Measurements from ENCODE around the gene EXPH5. TPM values are rescaled to one million over a fixed set of nuclear protein-coding genes. Genes with fewer than 3 reads are reported as not detected.

Gene EXPH5
- total and polyA plus RNA-seq, 2 of the 8 experiments (the other 6 are each of a cell fraction or from before 2014, with no cell fraction given), result 1.1 to 11.5 TPM

GRCh38 chr11:108498816-108499408 lies 94.7 kb downstream of the EXPH5 start:
- no peaks in the 10 kb centered on the region for H3K79me2 ChIP-seq (ENCODE audit: control insufficient read depth in 1 of 2, insufficient read depth in 2 of 2, low read length in 2 of 2)
- peaks cover 6% of the 10 kb centered on the region; the same call in 1 of the 2 replicates for H3K23me2 ChIP-seq (ENCODE audit: low read depth, low read length)
- H3K79me1 ChIP-seq (ENCODE audit: low read depth, low read length), result no peaks in the 10 kb centered on the region
- H3K4ac ChIP-seq (replicated peaks; ENCODE audit: insufficient read length, low read depth, low read length), result no peak overlapping the region
- 0 out of 2 replicates have a peak overlapping the region, but pooled peaks have one; percentile 39 for H2BK12ac ChIP-seq (ENCODE audit: low read depth, low read length)
- H2BK120ac ChIP-seq (replicated peaks; ENCODE audit: low read depth, low read length), result no peak overlapping the region
- no peaks in the 10 kb centered on the region for H3K36me3 ChIP-seq (ENCODE audit: control insufficient read depth in 2 of 4, insufficient read depth in 4 of 4, low read length in 3 of 4)
- no peak overlapping the region for H2AK5ac ChIP-seq (ENCODE audit: low read depth, low read length)
- peak overlapping the region in 1 of 4 experiments; percentile 76; a peak in 2 of 7 replicates for H3K9ac ChIP-seq (replicated peaks in 1 of 4; ENCODE audit: extremely low read depth in 1 of 4, low read depth in 3 of 4, low read length in 3 of 4)
- H2BK5ac ChIP-seq (ENCODE audit: low read depth, low read length), result no peak overlapping the region
- no peak overlapping the region for H3K14ac ChIP-seq (ENCODE audit: insufficient read length)
- H3K4me1 ChIP-seq (replicated peaks in 1 of 4; ENCODE audit: control insufficient read depth in 3 of 4, insufficient read depth in 4 of 4, low read length in 3 of 4), result peaks cover 0 to 7% (median 2%) of the 10 kb centered on the region in 4 experiments; a peak in 6 of 7 replicates
- no peak overlapping the region for H2BK15ac ChIP-seq (ENCODE audit: low read length)
- H3K4me3 ChIP-seq (ENCODE audit: extremely low read depth in 1 of 4, insufficient read depth in 2 of 4, low read depth in 3 of 4, low read length in 4 of 4), result peak overlapping the region in 3 of 4 experiments; percentile 44 to 83 (median 44); a peak in 5 of 8 replicates
- no peak overlapping the region for H4K91ac ChIP-seq (replicated peaks; ENCODE audit: insufficient read length, low read length)
- no peak overlapping the region; the same call in none of the 2 replicates for H3K18ac ChIP-seq (ENCODE audit: extremely low read depth, low read length)
- no peaks in the 10 kb centered on the region for H4K20me1 ChIP-seq (replicated peaks in 1 of 2; ENCODE audit: control insufficient read depth in 1 of 2, insufficient read depth in 2 of 2, low read length in 2 of 2)
- CTCF ChIA-PET (ENCODE audit: partially characterized antibody), result interaction anchor here (1.0 kb wide), 1 partner anchor 151 kb away, joined by 3 read pairs; no protein-coding TSS in a partner anchor
- no peak for FAIRE-seq
- POLR2A ChIA-PET (ENCODE audit: partially characterized antibody), result interaction anchor here (0.8 to 1.6 kb wide), 8 partner anchors 8 to 361 kb away, joined by 3 to 4 read pairs (median 3); partner anchors contain the start of gene C11orf65
- H2BK20ac ChIP-seq (ENCODE audit: low read length), result no peak overlapping the region
- H4K5ac ChIP-seq (ENCODE audit: insufficient read length, low read depth, low read length), result no peak overlapping the region
- peak overlapping the region; percentile 82; the same call in 1 of the 2 replicates for H4K8ac ChIP-seq (ENCODE audit: extremely low read depth, insufficient read depth, low read length)
- 86% methylated on average over 20 of the region's 29 CpGs; no CpG with 5 or more reads in 1 of the 2 experiments for WGBS, 2 experiments (ENCODE audit: extremely low coverage in 1 of 2, insufficient coverage in 1 of 2, insufficient read length in 1 of 2, insufficient replicate concordance in 2 of 2, low coverage in 1 of 2, low lambda C conversion rate in 2 of 2, missing lambda C conversion rate in 1 of 2)
- TF ChIP-seq NANOG (IDR thresholded peaks at IDR 0.05; ENCODE audit: insufficient read depth, low read depth, low read length, poor library complexity, severe bottlenecking), result no peak
- no peak for TF ChIP-seq CHD1 (IDR thresholded peaks at IDR 0.05; ENCODE audit: low read depth, low read length)
- no peak for TF ChIP-seq GABPA (IDR thresholded peaks at IDR 0.05; ENCODE audit: borderline replicate concordance, insufficient read depth, low read length)
- TF ChIP-seq BCL11A (IDR thresholded peaks at IDR 0.05; ENCODE audit: low read depth in 2 of 2, low read length in 2 of 2), result no peak
- TF ChIP-seq SIN3A (conservative IDR thresholded peaks at IDR 0.05 in 1 of 2, IDR thresholded peaks at IDR 0.05 in 1 of 2; ENCODE audit: low read depth in 1 of 2, low read length in 2 of 2), result no peak
- no peak for TF ChIP-seq SP1 (IDR thresholded peaks at IDR 0.05; ENCODE audit: low read depth, low read length)
- TF ChIP-seq ASH2L (IDR thresholded peaks at IDR 0.05; ENCODE audit: low read length), result no peak
- TF ChIP-seq SP4 (IDR thresholded peaks at IDR 0.05; ENCODE audit: low read length), result no peak
- no peak overlapping the region for H3K27ac ChIP-seq (ENCODE audit: low read depth, low read length)
- no peak overlapping the region for H3K23ac ChIP-seq (ENCODE audit: insufficient read length)
- H3K56ac ChIP-seq (replicated peaks; ENCODE audit: insufficient read length, low read depth, low read length), result no peak overlapping the region
- peaks cover 0 to 6% (median 2%) of the 10 kb centered on the region in 4 experiments; a peak in 3 of 7 replicates for H3K27me3 ChIP-seq (replicated peaks in 1 of 4; ENCODE audit: control insufficient read depth in 3 of 4, extremely low read depth in 1 of 4, insufficient read depth in 3 of 4, low read length in 3 of 4)
- H3K9me3 ChIP-seq (ENCODE audit: insufficient read depth in 2 of 2, low read depth in 1 of 2, low read length in 1 of 2), result no peaks in the 10 kb centered on the region
- peak in 1 of 2 experiments; percentile 46 for DNase-seq (ENCODE audit: low read depth in 1 of 2, low spot score in 2 of 2)
- peak overlapping the region; percentile 72 to 81 for H3K4me2 ChIP-seq (ENCODE audit: insufficient read depth in 1 of 2, low read depth in 2 of 2, low read length in 2 of 2)
- H2AFZ ChIP-seq (ENCODE audit: low read length), result peak overlapping the region; percentile 28; the same call in 1 of the 2 replicates
